Activated T-helper 2 cell treated with anti-CD3 and anti-CD28 coated beads, Interferon-gamma antibody, Interleukin-2, Interleukin-4, amounts not matched to agents 10 μg/mL and 5 μg/mL and 100 μg/mL, durations not matched to agents 14 hours and 24 hours and 36 hours (primary cell): ENCODE data around the gene ATP9B. TPM values are rescaled to one million over a fixed set of nuclear protein-coding genes. Genes with fewer than 3 reads are reported as not detected.
A peak's percentile ranks its signal among the peaks of the same experiment; 100 is the strongest.
"Not testable (repeated sequence)": the region's sequence is repeated elsewhere in the genome, so short reads cannot be mapped to it uniquely, and the experiment has no call there.

Source experiments
- DNase-seq: peaks from one replicate; pipeline ENCODE4 v3.0.0; 2021; ENCODE audit warnings: low spot score
- H3K27ac Mint-ChIP-seq: one replicate; pipeline ENCODE4 v1.8.0; 2021; ENCODE audit warnings: mixed read lengths
- H3K27me3 Mint-ChIP-seq: one replicate; pipeline ENCODE4 v1.8.0; 2021; ENCODE audit warnings: low read depth, mixed read lengths
- H3K36me3 Mint-ChIP-seq: one replicate; pipeline ENCODE4 v1.8.0; 2021; ENCODE audit warnings: low read depth, mixed read lengths
- H3K4me1 Mint-ChIP-seq: one replicate; pipeline ENCODE4 v1.8.0; 2021; ENCODE audit warnings: low read depth, mixed read lengths
- H3K4me3 Mint-ChIP-seq: one replicate; pipeline ENCODE4 v1.8.0; 2021; ENCODE audit warnings: low read depth, mild to moderate bottlenecking, moderate library complexity, mixed read lengths
- H3K9me3 Mint-ChIP-seq: one replicate; pipeline ENCODE4 v1.8.0; 2021; ENCODE audit warnings: mixed read lengths
- intact Hi-C: fragments of 100-400 bp; cut with micrococcal nuclease; formaldehyde crosslinking; loops from one replicate; pipeline ENCODE4 v1.15.1; 2023
- total RNA-seq: library from RNA; stranded (reverse); gene quantifications from 2 replicates; pipeline ENCODE4 v1.2.3, GENCODE V29; 2022

ATP9B gene
- total RNA-seq, 1 donor from 2014 or later, result 27.6 TPM

DNA sequence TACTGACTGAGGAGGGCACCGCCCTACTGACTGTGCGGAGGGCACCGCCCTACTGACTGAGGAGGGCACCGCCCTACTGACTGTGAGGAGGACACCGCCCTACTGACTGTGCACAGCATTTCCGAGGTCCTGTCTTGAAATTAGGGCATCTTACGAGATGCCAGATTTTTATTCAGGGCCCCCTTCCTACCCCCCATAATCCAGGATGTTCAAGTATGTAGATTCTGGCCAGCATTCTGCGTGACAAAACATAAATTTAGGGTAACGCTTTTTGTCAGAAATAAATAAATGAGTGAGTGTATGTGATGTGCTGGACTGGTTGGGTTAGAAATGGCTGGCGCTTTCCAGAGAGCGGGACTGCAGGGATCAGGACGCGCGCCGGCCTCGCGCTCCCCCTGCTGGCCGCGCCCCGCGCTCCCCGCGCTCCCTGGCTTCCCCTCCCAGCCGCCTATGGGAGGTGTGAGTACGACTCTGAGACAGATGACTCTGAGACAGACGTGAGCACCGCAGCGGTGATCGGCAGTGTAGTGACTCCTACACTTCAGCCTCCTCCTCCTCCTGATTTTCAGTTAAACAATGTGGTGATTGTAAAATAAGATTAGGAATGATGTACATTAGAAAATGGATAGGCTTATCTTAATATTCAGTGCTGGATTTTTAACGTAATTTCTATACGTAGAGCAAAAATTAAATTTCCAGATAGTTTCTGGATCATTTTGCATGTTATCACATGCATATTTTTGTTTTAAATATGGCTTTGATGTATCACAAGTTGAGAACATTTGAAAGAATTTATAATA is 177.3 kb downstream of the ATP9B start:
- peaks cover 7% of the 10 kb centered on the region for H3K4me1 Mint-ChIP-seq
- intact Hi-C loops, result loop anchor here (1.0 to 10.0 kb wide), 3 partner anchors 182 to 369 kb away; partner anchors contain the start of gene ATP9B
- peak; percentile 64 for DNase-seq
- peak overlapping the region; percentile 17 for H3K4me3 Mint-ChIP-seq
- H3K9me3 Mint-ChIP-seq, result no peaks in the 10 kb centered on the region
- H3K27me3 Mint-ChIP-seq, result no peaks in the 10 kb centered on the region
- no peak overlapping the region for H3K27ac Mint-ChIP-seq
- H3K36me3 Mint-ChIP-seq, result no peaks in the 10 kb centered on the region

- DNase-seq, result no peak
- Mint-ChIP-seq H3K27me3 (no peaks in the 10 kb centered on the region), H3K4me3 (no peak overlapping the region), H3K9me3 (no peaks in the 10 kb centered on the region), H3K36me3 (no peaks in the 10 kb centered on the region), H3K4me1 (peaks cover 7% of the 10 kb centered on the region), H3K27ac (no peak overlapping the region)
- intact Hi-C loops, result loop anchor here (5.0 to 10.0 kb wide), 2 partner anchors 184 to 371 kb away; partner anchors contain the start of gene ATP9B
These were observed 179.4 kb downstream of the ATP9B start for GRCh38 chr18:79248495-79249060.

DNA sequence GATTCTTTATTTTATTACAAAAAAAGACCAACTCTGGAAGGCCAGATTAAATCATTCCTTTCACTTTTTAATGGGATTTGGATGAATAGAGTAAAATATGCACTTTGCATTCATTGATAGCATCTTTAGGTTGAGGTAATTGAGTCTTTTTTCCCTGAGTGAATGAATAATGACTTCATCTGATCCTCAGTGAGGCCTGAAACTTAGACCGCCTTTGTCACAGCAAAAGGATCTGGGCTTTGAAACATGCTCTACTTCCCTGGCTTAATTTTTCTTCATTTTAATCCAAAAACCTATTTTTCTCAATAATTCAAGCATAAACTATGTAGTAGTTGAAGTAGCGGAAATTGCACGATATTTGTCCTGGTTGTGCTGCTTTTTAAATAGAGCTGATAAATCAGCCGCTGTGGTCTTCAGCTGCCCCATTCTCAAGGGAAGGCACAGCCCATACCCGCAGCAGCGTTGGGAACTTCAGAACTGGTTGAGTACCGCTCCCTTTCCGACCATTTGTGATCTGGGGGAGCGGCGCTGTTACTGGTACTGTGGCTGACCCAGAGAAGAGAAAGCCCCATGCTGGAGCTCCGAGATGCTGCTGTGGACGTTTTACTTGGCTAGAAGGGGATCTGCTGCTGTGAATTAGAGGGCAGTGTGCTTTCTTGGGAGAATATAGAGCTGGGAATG is 181.2 kb downstream of the ATP9B start:
- peaks cover 7% of the 10 kb centered on the region for H3K4me1 Mint-ChIP-seq
- no peak overlapping the region for H3K4me3 Mint-ChIP-seq
- no peak overlapping the region for H3K27ac Mint-ChIP-seq
- intact Hi-C loops, result no loop called here
- H3K36me3 Mint-ChIP-seq, result no peaks in the 10 kb centered on the region
- H3K9me3 Mint-ChIP-seq, result no peaks in the 10 kb centered on the region
- no peak for DNase-seq
- H3K27me3 Mint-ChIP-seq, result no peaks in the 10 kb centered on the region

DNA sequence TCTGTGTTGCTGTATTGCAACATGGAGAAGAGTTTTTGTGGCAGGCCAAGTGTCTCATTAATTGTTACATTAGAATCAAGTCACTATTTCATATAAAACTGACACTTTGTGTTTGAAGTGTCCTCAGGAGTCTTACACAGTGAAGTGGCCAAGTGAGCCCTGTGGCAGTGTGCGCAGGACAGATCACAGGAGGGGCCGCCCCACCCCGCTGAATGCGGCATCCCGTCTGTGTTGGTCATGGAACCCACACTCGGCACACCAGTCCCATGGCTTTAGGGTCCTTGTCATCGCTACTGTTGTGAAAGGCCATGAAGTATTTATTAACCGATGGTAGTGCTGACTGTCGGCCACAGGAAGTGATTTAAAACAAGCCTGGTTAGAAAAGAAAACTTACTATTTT is 181.8 kb downstream of the ATP9B start:
- H3K36me3 Mint-ChIP-seq, result no peaks in the 10 kb centered on the region
- H3K27me3 Mint-ChIP-seq, result no peaks in the 10 kb centered on the region
- H3K9me3 Mint-ChIP-seq, result no peaks in the 10 kb centered on the region
- no peak for DNase-seq
- intact Hi-C loops, result no loop called here
- H3K27ac Mint-ChIP-seq, result no peak overlapping the region
- H3K4me3 Mint-ChIP-seq, result no peak overlapping the region
- H3K4me1 Mint-ChIP-seq, result peaks cover 7% of the 10 kb centered on the region

DNA sequence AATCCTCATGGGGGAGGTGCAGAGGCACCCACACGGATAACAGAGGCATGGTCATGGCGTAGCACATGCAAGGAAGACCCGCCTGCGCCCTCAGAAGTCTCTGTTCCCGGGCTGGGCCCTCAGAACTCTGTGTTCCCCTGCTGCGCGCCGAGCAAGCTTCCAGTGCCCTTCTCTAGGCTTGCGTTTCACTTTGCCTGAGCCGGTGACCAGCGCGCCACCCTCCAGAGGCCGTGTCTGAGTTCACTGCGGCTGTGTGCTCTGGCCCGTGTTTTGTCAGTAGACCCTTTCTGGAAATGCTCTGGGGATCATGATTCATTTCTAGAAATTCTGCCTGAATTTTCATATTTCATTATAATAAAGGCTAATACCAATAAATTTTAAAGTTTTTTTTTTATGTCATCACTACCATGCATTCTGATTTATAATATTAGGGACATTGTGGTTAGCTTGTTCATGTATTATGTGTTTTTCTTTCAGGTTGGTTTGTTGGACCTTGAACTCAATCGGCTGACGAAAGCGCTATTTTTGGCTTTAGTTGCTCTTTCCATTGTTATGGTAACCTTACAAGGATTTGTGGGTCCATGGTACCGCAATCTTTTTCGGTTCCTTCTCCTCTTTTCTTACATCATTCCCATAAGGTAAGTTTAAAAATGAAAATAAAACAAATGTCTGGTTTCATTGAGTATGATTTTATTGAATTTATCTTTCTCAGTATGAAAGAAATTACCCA is 183.9 kb downstream of the ATP9B start:
- no peaks in the 10 kb centered on the region for H3K9me3 Mint-ChIP-seq
- H3K27ac Mint-ChIP-seq, result no peak overlapping the region
- no peak overlapping the region for H3K4me3 Mint-ChIP-seq
- intact Hi-C loops, result no loop called here
- no peaks in the 10 kb centered on the region for H3K36me3 Mint-ChIP-seq
- H3K4me1 Mint-ChIP-seq, result peaks cover 4% of the 10 kb centered on the region
- H3K27me3 Mint-ChIP-seq, result no peaks in the 10 kb centered on the region
- DNase-seq, result no peak

DNA sequence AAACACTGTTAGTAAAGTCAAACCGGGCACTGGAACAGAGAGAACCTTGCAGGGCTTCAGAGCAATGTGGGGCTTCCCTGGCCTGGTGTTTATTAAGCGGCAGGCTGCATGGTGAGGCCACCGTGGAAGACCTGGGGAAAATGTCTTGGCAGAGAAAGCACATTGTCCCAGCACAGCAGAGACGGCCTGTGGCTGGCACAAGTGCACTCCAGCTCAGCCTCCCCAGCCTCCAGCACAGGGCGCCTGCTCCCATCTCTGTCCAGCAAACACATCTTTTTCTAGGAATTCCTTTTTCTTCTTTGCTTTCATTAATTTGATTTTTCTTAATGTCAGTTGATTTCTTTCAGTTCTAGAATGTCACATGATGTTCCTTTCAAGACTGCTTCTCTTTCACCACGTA is 188.3 kb downstream of the ATP9B start:
- Mint-ChIP-seq H3K4me1 (no peaks in the 10 kb centered on the region), H3K36me3 (no peaks in the 10 kb centered on the region), H3K9me3 (no peaks in the 10 kb centered on the region), H3K27ac (no peak overlapping the region), H3K27me3 (no peaks in the 10 kb centered on the region), H3K4me3 (no peak overlapping the region)
- no peak for DNase-seq
- intact Hi-C loops, result no loop called here

- Mint-ChIP-seq H3K9me3 (no peaks in the 10 kb centered on the region), H3K27me3 (no peaks in the 10 kb centered on the region), H3K36me3 (no peaks in the 10 kb centered on the region), H3K4me3 (no peak overlapping the region), H3K4me1 (no peaks in the 10 kb centered on the region), H3K27ac (no peak overlapping the region)
- no peak for DNase-seq
- intact Hi-C loops, result no loop called here
These were observed 189.3 kb downstream of the ATP9B start for GRCh38 chr18:79258447-79258846.

DNA sequence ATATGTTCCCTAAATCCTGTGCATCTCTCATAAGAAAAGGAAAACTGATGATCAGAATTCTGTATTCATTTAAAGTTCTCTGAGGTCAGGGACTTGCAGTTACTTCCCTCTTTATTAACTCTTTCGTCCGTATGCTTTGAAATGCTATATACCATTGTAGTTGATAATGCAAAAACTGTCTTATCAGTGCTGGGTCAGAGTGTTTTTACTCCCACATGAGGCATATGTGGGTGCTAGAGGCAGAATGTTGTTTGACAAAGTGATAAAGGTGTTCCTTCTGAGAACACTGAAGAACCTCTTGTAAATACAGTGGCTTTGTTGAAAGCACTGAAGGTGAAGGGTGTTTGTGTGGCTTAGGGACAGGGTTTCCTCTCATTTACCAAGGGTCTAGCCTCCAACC is 190.0 kb downstream of the ATP9B start:
- no peaks in the 10 kb centered on the region for H3K4me1 Mint-ChIP-seq
- intact Hi-C loops, result no loop called here
- H3K27me3 Mint-ChIP-seq, result no peaks in the 10 kb centered on the region
- DNase-seq, result no peak
- H3K4me3 Mint-ChIP-seq, result no peak overlapping the region
- no peaks in the 10 kb centered on the region for H3K36me3 Mint-ChIP-seq
- H3K27ac Mint-ChIP-seq, result no peak overlapping the region
- H3K9me3 Mint-ChIP-seq, result no peaks in the 10 kb centered on the region

GRCh38 chr18:79260023-79260422 is 190.8 kb downstream of the ATP9B start:
- Mint-ChIP-seq H3K4me1 (no peaks in the 10 kb centered on the region), H3K27me3 (no peaks in the 10 kb centered on the region), H3K4me3 (no peak overlapping the region), H3K9me3 (peaks cover 3% of the 10 kb centered on the region), H3K36me3 (no peaks in the 10 kb centered on the region), H3K27ac (no peak overlapping the region)
- no peak for DNase-seq
- intact Hi-C loops, result no loop called here

GRCh38 chr18:79260510-79260909 is 191.3 kb downstream of the ATP9B start:
- Mint-ChIP-seq H3K27ac (no peak overlapping the region), H3K4me3 (no peak overlapping the region), H3K4me1 (no peaks in the 10 kb centered on the region), H3K9me3 (peaks cover 8% of the 10 kb centered on the region), H3K36me3 (peaks cover 3% of the 10 kb centered on the region), H3K27me3 (no peaks in the 10 kb centered on the region)
- intact Hi-C loops, result no loop called here
- no peak for DNase-seq

DNA sequence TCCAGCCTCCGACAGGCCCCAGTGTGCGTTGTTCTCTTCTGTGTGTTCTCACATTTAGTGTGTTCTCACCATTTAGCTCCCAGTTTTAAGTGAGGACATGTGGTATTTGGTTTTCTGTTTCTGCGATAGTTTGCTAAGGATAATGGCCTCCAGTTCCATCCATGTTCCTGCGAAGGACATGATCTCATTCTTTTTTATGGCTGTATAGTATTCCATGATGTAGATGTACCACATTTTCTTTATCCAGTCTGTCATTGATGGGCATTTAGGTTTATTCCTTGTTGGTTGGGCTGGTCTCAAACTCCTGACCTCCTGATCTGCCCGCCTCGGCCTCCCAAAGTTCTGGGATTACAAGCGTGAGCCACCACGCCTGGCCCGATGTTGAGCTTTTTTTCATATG is 195.9 kb downstream of the ATP9B start:
- H3K36me3 Mint-ChIP-seq, H3K4me1 Mint-ChIP-seq, H3K27ac Mint-ChIP-seq, DNase-seq, H3K4me3 Mint-ChIP-seq, intact Hi-C loops, H3K27me3 Mint-ChIP-seq: not testable (repeated sequence)
- peaks cover 13% of the 10 kb centered on the region for H3K9me3 Mint-ChIP-seq

GRCh38 chr18:79271812-79272211 is 202.6 kb downstream of the ATP9B start:
- H3K4me3 Mint-ChIP-seq, H3K9me3 Mint-ChIP-seq, H3K27me3 Mint-ChIP-seq, DNase-seq, intact Hi-C loops, H3K27ac Mint-ChIP-seq: not testable (repeated sequence)
- peaks cover 14% of the 10 kb centered on the region for H3K4me1 Mint-ChIP-seq
- peaks cover 13% of the 10 kb centered on the region for H3K36me3 Mint-ChIP-seq
